H9 (cell line): ENCODE measurements around the gene DYRK2. TPM values are rescaled to one million over a fixed set of nuclear protein-coding genes. Genes with fewer than 3 reads are reported as not detected.

Experiments
- DNase-seq: peaks from one replicate; pipeline ENCODE4 v3.0.0-alpha.2; 2017
- H2AFZ ChIP-seq: one replicate; pipeline ENCODE4 v1.6.1; 2013; ENCODE audit warnings: mild to moderate bottlenecking, low read length, control low read depth, moderate library complexity
- H2AK5ac ChIP-seq: 2 replicates; pipeline ENCODE4 v1.6.1; 2013; ENCODE audit warnings: low read length, control low read depth, mixed read lengths; ENCODE audit not compliant: insufficient read length
- H2BK120ac ChIP-seq: one replicate; pipeline ENCODE4 v1.6.1; 2013; ENCODE audit warnings: low read depth, mild to moderate bottlenecking, low read length, control low read depth, inconsistent platforms; ENCODE audit not compliant: poor library complexity, severe bottlenecking
- H2BK12ac ChIP-seq: 2 replicates; pipeline ENCODE4 v1.6.1; 2013; ENCODE audit warnings: low read length, control low read depth, mixed read lengths, low read depth; ENCODE audit not compliant: insufficient read length
- H2BK15ac ChIP-seq: 2 replicates; pipeline ENCODE4 v1.6.1; 2013; ENCODE audit warnings: low read depth, low read length, control low read depth
- H2BK20ac ChIP-seq: one replicate; pipeline ENCODE4 v1.6.1; 2013; ENCODE audit warnings: low read depth, mild to moderate bottlenecking, low read length, control low read depth, inconsistent platforms; ENCODE audit not compliant: poor library complexity, severe bottlenecking
- H2BK5ac ChIP-seq: 2 replicates; pipeline ENCODE4 v1.6.1; 2013; ENCODE audit warnings: low read length, control low read depth, mixed read lengths; ENCODE audit not compliant: insufficient read length
- H3K14ac ChIP-seq: 2 replicates; pipeline ENCODE4 v1.6.1; 2013; ENCODE audit warnings: low read length, control low read depth; ENCODE audit not compliant: insufficient read depth
- H3K18ac ChIP-seq: 2 replicates; pipeline ENCODE4 v1.6.1; 2013; ENCODE audit warnings: low read depth, mild to moderate bottlenecking, mixed read lengths, low read length, control low read depth; ENCODE audit not compliant: insufficient read length
- H3K23ac ChIP-seq: 2 replicates; pipeline ENCODE4 v1.6.1; 2013; ENCODE audit warnings: low read length, control low read depth, mixed read lengths, low read depth; ENCODE audit not compliant: insufficient read length
- H3K23me2 ChIP-seq: 2 replicates; pipeline ENCODE4 v1.6.1; 2013; ENCODE audit warnings: low read depth, mild to moderate bottlenecking, mixed read lengths, low read length, control low read depth; ENCODE audit not compliant: insufficient read length, poor library complexity, severe bottlenecking
- H3K27ac ChIP-seq: 2 replicates; pipeline ENCODE4 v1.5.1; 2013; ENCODE audit warnings: low read length, control low read depth, mixed read lengths, low read depth; ENCODE audit not compliant: insufficient read length
- H3K27me3 ChIP-seq: 2 replicates; pipeline ENCODE4 v1.6.1; 2013; ENCODE audit warnings: low read length, control low read depth, inconsistent platforms; ENCODE audit not compliant: insufficient read depth
- H3K4ac ChIP-seq: 2 replicates; pipeline ENCODE4 v1.6.1; 2013; ENCODE audit warnings: low read depth, mild to moderate bottlenecking, control low read depth, inconsistent platforms, low read length, moderate library complexity
- H3K4me1 ChIP-seq: 2 replicates; pipeline ENCODE4 v1.6.1; 2013; ENCODE audit warnings: low read length, control low read depth, inconsistent platforms; ENCODE audit not compliant: insufficient read depth
- H3K4me2 ChIP-seq: 2 replicates; pipeline ENCODE4 v1.6.1; 2013; ENCODE audit warnings: low read length, control low read depth, mixed read lengths; ENCODE audit not compliant: insufficient read length, insufficient read depth
- H3K56ac ChIP-seq: 2 replicates; pipeline ENCODE4 v1.6.1; 2013; ENCODE audit warnings: low read depth, mild to moderate bottlenecking, mixed read lengths, low read length, control low read depth; ENCODE audit not compliant: insufficient read length
- H3K79me1 ChIP-seq: 2 replicates; pipeline ENCODE4 v1.6.1; 2013; ENCODE audit warnings: low read depth, mild to moderate bottlenecking, moderate library complexity, low read length, control low read depth, inconsistent platforms; ENCODE audit not compliant: insufficient read depth, poor library complexity, severe bottlenecking
- H3K79me2 ChIP-seq: 2 replicates; pipeline ENCODE4 v1.6.1; 2013; ENCODE audit warnings: low read length, control low read depth, inconsistent platforms; ENCODE audit not compliant: insufficient read depth
- H3K9ac ChIP-seq: 2 replicates; pipeline ENCODE4 v1.6.1; 2013; ENCODE audit warnings: low read length, control low read depth, mixed read lengths; ENCODE audit not compliant: insufficient read length; ENCODE audit errors: extremely low read depth
- H3K9me3 ChIP-seq: one replicate; pipeline ENCODE4 v1.6.1; 2013; ENCODE audit warnings: low read depth, low read length, inconsistent platforms; ENCODE audit not compliant: control insufficient read depth
- H3T11ph ChIP-seq: one replicate; pipeline ENCODE4 v1.6.1; 2013; ENCODE audit warnings: mild to moderate bottlenecking, low read length, control low read depth, inconsistent platforms
- H4K20me1 ChIP-seq: one replicate; pipeline ENCODE4 v1.6.1; 2013; ENCODE audit not compliant: control insufficient read depth, insufficient read length, insufficient read depth
- H4K5ac ChIP-seq: 2 replicates; pipeline ENCODE4 v1.6.1; 2013; ENCODE audit warnings: low read depth, mild to moderate bottlenecking, mixed read lengths, low read length, control low read depth; ENCODE audit not compliant: insufficient read length
- H4K8ac ChIP-seq: replicated peaks from 2 replicates; pipeline ENCODE4 v1.6.1; 2013; ENCODE audit warnings: low read length, control low read depth, mixed read lengths, low read depth; ENCODE audit not compliant: insufficient read length
- H4K91ac ChIP-seq: 2 replicates; pipeline ENCODE4 v1.6.1; 2013; ENCODE audit warnings: low read depth, mild to moderate bottlenecking, moderate library complexity, mixed read lengths, low read length, control low read depth; ENCODE audit not compliant: insufficient read length
- H3K27ac Mint-ChIP-seq, 3 experiments: 2 replicates in 2 of 3; 3 replicates in 1 of 3; pipeline ENCODE4 v1.8.0; 2020 to 2021; ENCODE audit warnings: mixed read lengths in 3 of 3, mild to moderate bottlenecking in 1 of 3, moderate library complexity in 1 of 3
- H3K27me3 Mint-ChIP-seq: 2 replicates; pipeline ENCODE4 v1.8.0; 2021; ENCODE audit warnings: low read depth, mild to moderate bottlenecking, moderate library complexity, mixed read lengths
- H3K36me3 Mint-ChIP-seq, 3 experiments: 2 replicates in 2 of 3; 3 replicates in 1 of 3; pipeline ENCODE4 v1.8.0; 2020 to 2021; ENCODE audit warnings: low read depth in 3 of 3, mixed read lengths in 3 of 3; ENCODE audit not compliant: insufficient read depth in 1 of 3
- H3K4me1 Mint-ChIP-seq, 2 experiments: 2 replicates each; pipeline ENCODE4 v1.8.0; 2020; ENCODE audit warnings: mixed read lengths in 2 of 2
- H3K4me3 Mint-ChIP-seq, 2 experiments: 2 replicates in 1 of 2; 3 replicates in 1 of 2; pipeline ENCODE4 v1.8.0; 2020 to 2021; ENCODE audit warnings: mild to moderate bottlenecking in 2 of 2, mixed read lengths in 2 of 2, moderate library complexity in 1 of 2
- H3K9me3 Mint-ChIP-seq, 2 experiments: 2 replicates in 1 of 2; 3 replicates in 1 of 2; pipeline ENCODE4 v1.8.0; 2020; ENCODE audit warnings: mild to moderate bottlenecking in 2 of 2, mixed read lengths in 2 of 2, moderate library complexity in 1 of 2
- WGBS: extraction: QIAGEN DNeasy Blood & Tissue Kit; methylation state at CpG from one replicate; pipeline ENCODE4 v1.1.7; 2013; ENCODE audit warnings: missing lambda C conversion rate, low lambda C conversion rate, mixed read lengths; ENCODE audit not compliant: insufficient read length; ENCODE audit errors: extremely low coverage; 5-methylcytosine and 5-hydroxymethylcytosine counted together
- total RNA-seq: library from RNA; stranded (reverse); gene quantifications from 2 replicates; pipeline ENCODE4 v1.2.1, GENCODE V29; 2021
- TF ChIP-seq, protein P1 (sequence below): fragments of 200-600 bp; sonication (generic); conservative IDR thresholded peaks from 3 replicates; pipeline ENCODE4 v1.8.0; 2021; ENCODE audit warnings: antibody characterized with exemption, mild to moderate bottlenecking

DYRK2 gene
- total RNA-seq, 1 experiment from 2014 or later = 40.6 TPM

DNA sequence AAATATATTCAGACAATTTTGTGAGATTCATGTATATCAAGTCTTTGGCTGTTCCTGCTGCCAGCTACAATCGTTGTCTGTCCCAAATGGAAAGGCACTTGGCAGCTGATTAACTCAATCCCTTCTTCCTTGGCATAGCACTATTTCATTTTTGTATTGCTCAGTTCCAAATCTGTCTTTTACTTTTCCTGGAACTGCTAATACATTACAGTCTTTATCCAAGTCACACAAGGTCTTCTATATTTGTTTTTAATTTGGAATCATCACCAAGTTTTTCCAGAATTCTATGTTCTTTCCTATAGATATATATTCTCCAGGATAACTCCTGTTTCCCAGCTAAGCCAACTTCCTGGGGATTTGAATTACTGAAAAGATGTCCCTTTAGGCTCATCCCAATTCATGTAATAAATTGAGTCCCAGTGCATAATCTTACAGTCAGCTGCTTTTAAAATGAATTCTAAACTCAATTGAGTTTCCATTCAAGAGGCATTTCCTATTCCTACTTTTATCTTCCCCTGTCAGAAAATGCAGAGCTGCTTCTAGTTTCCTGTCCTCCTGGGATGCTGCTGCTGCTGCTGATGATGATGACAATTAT lies 45.9 kb downstream of the DYRK2 start:
- no peaks in the 10 kb centered on the region for H3K9me3 Mint-ChIP-seq
- Histone ChIP-seq H3K56ac (no peak overlapping the region), H2AK5ac (no peak overlapping the region), H3K23ac (no peak overlapping the region), H3K23me2 (no peaks in the 10 kb centered on the region), H2BK5ac (no peak overlapping the region), H3K9ac (no peak overlapping the region), H3K27ac (no peak overlapping the region), H3T11ph (no peak overlapping the region), H2AFZ (no peak overlapping the region), H3K4ac (no peak overlapping the region), H3K14ac (no peak overlapping the region), H3K9me3 (no peaks in the 10 kb centered on the region), H2BK15ac (no peak overlapping the region), H3K27me3 (no peaks in the 10 kb centered on the region), H3K4me2 (no peak overlapping the region), H4K20me1 (no peaks in the 10 kb centered on the region), H3K79me1 (no peaks in the 10 kb centered on the region), H4K91ac (no peak overlapping the region), H3K4me1 (no peaks in the 10 kb centered on the region), H2BK120ac (no peak overlapping the region), H4K8ac (no peak overlapping the region), H2BK12ac (no peak overlapping the region), H3K79me2 (no peaks in the 10 kb centered on the region), H3K18ac (no peak overlapping the region), H2BK20ac (no peak overlapping the region), H4K5ac (no peak overlapping the region)
- TF ChIP-seq, protein P1, sequence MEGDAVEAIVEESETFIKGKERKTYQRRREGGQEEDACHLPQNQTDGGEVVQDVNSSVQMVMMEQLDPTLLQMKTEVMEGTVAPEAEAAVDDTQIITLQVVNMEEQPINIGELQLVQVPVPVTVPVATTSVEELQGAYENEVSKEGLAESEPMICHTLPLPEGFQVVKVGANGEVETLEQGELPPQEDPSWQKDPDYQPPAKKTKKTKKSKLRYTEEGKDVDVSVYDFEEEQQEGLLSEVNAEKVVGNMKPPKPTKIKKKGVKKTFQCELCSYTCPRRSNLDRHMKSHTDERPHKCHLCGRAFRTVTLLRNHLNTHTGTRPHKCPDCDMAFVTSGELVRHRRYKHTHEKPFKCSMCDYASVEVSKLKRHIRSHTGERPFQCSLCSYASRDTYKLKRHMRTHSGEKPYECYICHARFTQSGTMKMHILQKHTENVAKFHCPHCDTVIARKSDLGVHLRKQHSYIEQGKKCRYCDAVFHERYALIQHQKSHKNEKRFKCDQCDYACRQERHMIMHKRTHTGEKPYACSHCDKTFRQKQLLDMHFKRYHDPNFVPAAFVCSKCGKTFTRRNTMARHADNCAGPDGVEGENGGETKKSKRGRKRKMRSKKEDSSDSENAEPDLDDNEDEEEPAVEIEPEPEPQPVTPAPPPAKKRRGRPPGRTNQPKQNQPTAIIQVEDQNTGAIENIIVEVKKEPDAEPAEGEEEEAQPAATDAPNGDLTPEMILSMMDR = no peak
- no peaks in the 10 kb centered on the region for H3K36me3 Mint-ChIP-seq
- peaks cover 0 to 6% of the 10 kb centered on the region in 2 experiments; a peak in 2 of 4 replicates for H3K4me1 Mint-ChIP-seq
- WGBS = no CpG with 5 or more reads among the region's 1 CpG
- H3K4me3 Mint-ChIP-seq = no peak overlapping the region
- DNase-seq = no peak
- H3K27me3 Mint-ChIP-seq = no peaks in the 10 kb centered on the region
- H3K27ac Mint-ChIP-seq = no peak overlapping the region
